Measurements from ENCODE around the gene ADAT3.

DNA sequence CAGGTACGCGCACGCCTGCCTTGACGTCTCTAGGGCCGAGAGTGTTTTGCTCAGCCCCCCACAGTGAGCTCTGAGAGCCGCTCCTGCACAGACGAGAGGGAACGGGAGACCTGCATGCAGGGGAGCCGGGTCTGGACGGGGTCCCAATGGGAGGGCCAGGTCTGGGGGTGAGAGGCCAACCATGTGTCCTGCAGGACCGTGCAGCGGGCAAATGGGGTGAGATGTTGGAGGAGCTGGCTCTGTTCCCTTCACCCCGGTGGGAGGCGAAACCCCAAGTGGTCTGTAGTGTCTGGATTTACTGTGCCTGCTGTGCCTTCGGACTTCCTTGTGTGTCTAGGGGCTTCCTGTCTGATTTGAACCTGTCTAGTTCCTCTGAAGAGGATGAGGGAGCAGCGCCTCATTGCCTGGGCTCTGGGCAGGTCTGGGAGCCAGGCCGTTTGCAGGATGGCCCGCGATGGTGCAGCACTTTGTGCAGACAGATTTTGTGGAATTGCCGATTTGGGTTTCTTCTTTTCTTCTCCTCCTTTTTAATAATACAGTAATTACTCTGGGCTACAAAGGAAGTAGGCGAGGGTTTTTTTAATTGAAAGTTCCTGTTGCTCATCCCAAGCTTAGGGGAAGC, 37.8 kb downstream of the ADAT3 start:
- TF ChIP-seq, protein P1, sequence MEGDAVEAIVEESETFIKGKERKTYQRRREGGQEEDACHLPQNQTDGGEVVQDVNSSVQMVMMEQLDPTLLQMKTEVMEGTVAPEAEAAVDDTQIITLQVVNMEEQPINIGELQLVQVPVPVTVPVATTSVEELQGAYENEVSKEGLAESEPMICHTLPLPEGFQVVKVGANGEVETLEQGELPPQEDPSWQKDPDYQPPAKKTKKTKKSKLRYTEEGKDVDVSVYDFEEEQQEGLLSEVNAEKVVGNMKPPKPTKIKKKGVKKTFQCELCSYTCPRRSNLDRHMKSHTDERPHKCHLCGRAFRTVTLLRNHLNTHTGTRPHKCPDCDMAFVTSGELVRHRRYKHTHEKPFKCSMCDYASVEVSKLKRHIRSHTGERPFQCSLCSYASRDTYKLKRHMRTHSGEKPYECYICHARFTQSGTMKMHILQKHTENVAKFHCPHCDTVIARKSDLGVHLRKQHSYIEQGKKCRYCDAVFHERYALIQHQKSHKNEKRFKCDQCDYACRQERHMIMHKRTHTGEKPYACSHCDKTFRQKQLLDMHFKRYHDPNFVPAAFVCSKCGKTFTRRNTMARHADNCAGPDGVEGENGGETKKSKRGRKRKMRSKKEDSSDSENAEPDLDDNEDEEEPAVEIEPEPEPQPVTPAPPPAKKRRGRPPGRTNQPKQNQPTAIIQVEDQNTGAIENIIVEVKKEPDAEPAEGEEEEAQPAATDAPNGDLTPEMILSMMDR (IDR thresholded peaks at IDR 0.05), result no peak
- TF ChIP-seq EP300 (IDR thresholded peaks at IDR 0.05) (no peak), POLR2A (IDR thresholded peaks at IDR 0.05) (no peak)

Measured in stomach (tissue), 4 donors.